HG03432 (cell line): ENCODE results near the gene HSF5.
A peak's percentile ranks its signal among the peaks of the same experiment; 100 is the strongest.

ENCODE experiments used
- ATAC-seq: cut with Tn5 transposase; IDR thresholded peaks from one replicate; pipeline ENCODE4 v1.9.1; 2021; ENCODE audit warnings: mild to moderate bottlenecking, moderate library complexity; ENCODE audit not compliant: unreplicated experiment

The HSF5 gene, protein sequence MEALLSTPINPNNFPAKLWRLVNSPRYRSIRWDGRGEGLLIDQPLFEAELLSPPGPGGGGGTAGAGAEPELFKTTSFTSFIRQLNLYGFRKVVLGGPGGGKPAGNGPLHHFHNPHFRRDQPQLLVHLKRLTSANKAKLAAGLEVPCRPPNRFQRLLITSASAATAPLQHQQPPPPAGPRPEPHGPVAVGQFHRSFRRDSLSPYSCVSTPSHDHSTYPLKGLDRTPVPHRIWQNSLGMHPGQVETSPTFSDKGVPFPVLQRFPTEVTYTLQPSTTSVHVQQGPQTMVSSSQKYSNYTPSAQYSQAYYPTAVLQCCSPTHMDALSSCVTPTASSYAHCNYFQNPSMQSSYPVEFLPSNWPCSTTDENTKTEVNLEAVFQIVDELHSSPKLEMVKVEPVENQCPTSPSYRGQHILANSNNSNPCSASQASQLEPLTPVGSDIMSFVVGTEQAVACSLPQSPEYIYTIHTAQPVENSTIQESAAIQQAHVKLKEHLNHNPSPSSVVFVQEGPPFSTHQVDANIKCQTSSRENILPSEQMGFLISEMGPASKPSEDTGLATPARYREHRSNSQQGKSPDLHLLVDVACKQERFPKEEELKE

GRCh38 chr17:58487589-58488427, at the start of gene HSF5:
Gene HSF5, minus strand, starts transcription at chr17:58488408. Its CDS starts 134 bp downstream, at chr17:58488274.
- peak; percentile 59 for ATAC-seq

DNA sequence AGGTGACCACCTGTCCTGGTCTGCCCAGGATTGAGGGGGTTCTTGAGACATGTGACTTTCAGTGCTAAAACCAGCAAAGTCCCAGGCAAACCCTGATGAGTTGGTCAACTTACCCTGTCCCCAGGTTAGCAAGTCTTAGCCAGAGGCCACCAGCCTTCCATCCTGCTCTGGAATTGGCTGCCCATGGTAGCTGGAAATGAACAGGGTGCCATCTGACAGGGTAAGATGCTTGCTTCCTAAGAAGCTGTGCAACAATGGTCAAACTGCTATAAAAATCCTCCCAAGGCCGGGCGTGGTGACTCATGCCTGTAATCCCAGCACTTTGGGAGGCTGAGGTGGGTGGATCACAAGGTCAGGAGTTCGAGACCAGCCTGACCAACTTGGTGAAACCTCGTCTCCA, 49.1 kb upstream of the HSF5 start:
- ATAC-seq, result no peak

GRCh38 chr17:58536542-58536941, 48.3 kb upstream of the HSF5 start:
- ATAC-seq, result no peak

DNA sequence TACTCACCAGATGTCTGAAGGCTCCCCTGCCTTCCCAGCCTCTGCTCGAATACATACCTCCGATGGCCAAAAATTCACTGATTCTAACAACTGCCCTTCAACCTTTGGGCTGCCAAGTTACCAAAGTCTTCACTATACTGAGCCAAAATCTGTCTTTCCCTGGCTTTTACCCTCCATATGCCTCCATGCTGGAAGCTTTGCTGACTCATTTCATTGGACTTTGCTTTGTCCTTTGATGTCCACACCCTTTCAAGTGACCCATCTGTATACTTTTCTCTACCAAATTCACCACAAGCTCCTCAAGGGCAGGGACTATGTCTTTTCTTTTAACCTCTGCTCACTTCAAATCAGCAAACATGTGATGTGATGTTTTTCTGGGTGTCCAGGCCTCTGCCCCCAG, 47.2 kb upstream of the HSF5 start:
- ATAC-seq, result no peak

DNA sequence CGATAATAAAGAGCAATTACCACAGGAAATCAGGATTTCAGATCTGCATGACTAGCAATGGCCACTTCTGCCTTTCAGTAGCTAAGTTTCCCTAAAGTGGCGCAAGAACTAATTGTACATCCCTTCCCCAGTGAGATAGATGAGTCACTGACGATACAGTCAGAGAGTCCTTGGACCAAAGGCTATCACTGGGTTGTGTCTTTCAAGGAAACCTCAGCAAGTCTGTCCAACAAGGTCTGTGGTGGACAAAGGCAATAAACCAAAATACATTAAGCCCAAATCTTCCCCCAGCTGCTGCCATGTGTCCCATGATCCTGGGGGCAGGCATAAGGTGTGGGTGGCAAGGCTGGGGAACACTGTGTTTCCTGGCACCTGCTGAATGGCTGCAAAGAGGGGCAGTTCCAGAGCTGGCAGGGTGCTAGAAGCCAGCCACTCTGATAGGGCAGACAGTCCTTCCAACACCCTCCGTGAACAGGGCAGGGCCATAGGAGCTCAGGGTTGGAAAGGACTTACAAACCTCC, 46.8 kb upstream of the HSF5 start:
- no peak for ATAC-seq

DNA sequence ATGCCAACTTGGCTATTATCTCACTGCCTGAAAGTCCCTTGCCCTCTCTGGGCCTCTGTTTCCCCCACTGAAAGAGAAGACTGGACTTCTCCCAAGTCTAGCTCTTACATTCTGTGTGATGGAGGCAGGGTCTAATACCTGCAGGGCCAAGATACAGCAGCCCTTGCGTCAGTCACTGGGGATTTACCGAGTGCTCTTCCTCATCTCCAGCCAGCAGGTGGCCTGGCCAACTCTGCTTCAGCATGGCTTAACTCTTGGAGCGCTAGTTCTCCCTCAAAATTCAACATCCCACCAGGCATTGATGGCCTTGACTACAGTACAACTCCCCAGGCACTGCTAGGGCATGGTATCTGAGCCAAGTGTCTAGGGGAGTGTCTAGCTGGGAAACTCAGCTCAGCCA, 46.1 kb upstream of the HSF5 start:
- no peak for ATAC-seq

- no peak for ATAC-seq
Measured at GRCh38 chr17:58533616-58534188, 45.5 kb upstream of the HSF5 start.

- ATAC-seq, result no peak
Measured at GRCh38 chr17:58532555-58532951, 44.3 kb upstream of the HSF5 start.

- no peak for ATAC-seq
Measured at GRCh38 chr17:58531661-58532554, 43.7 kb upstream of the HSF5 start.

- ATAC-seq, result no peak
Measured at GRCh38 chr17:58531122-58531521, 42.9 kb upstream of the HSF5 start.

- ATAC-seq, result no peak
Measured at GRCh38 chr17:58530655-58531054, 42.4 kb upstream of the HSF5 start.

- ATAC-seq, result no peak
Measured at GRCh38 chr17:58529275-58529674, 41.1 kb upstream of the HSF5 start.

DNA sequence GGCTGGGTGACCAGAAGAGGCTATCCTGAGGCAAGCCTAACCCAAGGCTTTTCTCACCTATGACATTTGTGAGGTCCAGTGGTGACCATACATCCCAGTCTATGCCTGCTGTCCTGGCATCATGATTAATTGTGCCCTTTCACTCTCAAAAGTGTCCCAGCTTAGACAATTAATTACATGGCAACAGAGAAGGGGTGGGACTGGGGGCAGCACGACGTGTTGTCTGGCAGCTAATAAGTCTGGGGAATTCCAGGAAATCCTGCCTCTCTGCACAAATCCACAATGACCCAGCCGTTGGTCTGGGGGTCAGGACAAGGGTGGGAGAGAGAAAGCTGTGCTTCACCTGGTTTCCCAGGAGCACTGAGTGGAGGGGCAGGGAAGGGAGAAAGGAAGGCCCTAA, 40.2 kb upstream of the HSF5 start:
- ATAC-seq, result no peak

GRCh38 chr17:58527949-58528348, 39.7 kb upstream of the HSF5 start:
- no peak for ATAC-seq

DNA sequence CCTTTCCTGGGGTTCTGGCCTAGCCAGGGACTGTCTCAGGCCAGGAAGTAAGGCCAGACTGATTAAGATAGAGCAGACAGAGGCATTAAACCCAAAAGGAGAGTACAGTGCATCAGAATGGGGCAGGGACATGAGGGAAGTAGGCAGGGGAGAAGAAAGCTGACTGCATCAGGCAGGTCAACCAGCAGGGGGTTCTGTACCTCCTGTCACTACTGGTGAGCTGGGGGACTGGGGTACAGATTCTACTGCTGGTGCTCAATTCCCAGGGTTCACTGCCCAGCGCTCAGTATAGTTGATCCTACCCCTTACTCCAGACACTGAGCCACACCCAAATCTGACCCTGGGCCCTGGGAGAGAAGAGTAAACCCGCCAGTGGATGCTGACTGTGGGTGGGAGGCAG, 39.1 kb upstream of the HSF5 start:
- ATAC-seq, result no peak

- ATAC-seq, result no peak
Measured at GRCh38 chr17:58525239-58525638, 37.0 kb upstream of the HSF5 start.

- no peak for ATAC-seq
Measured at GRCh38 chr17:58521680-58522079, 33.5 kb upstream of the HSF5 start.

- ATAC-seq, result no peak
Measured at GRCh38 chr17:58520843-58521430, 32.7 kb upstream of the HSF5 start.

GRCh38 chr17:58517928-58518609, 29.9 kb upstream of the HSF5 start:
- ATAC-seq, result peak; percentile 82
